GM21390 (cell line): ENCODE results near the gene ABCB11.
A peak's percentile ranks its signal among the peaks of the same experiment; 100 is the strongest.
"Not testable (repeated sequence)": the region's sequence is repeated elsewhere in the genome, so short reads cannot be mapped to it uniquely, and the experiment has no call there.

Experiments used
- ATAC-seq: cut with Tn5 transposase; IDR thresholded peaks from one replicate; pipeline ENCODE4 v1.9.1; 2021; ENCODE audit not compliant: unreplicated experiment

ABCB11 gene

DNA sequence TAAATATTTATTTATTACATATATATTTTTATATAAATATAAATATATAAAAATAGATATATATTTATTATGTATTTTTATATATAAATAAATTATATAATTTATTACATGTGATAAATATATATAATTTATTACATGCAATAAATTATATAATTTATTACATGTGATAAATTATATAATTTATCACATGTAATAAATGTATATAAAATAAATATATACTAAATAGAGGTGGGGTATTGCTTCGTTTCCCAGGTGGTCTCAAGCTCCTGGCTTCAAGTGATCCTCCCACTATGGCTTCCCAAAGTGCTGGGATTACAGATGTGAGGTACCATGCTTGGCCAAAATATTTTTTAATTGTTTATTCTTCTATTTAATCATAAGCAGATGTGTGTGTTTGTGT, 133.7 kb downstream of the ABCB11 start:
- ATAC-seq = no peak

DNA sequence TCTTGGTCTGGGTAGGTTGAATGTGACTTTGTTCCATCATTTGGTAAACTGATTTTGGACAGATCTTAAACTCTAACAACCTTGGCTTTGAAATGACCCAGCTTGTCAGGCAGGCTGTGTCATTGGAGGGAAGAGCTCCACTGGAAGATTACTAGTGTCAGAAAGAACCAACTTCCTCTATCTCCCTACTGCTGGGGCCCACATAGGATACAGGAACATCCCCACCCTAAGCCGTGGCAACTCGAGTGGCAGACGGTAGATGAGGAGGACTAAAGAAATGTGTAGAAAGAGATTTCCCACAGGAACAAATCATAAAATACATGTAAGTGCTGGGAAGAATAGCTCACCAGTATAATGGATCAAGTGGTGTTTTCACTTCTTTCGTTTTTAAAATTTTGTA, 134.3 kb downstream of the ABCB11 start:
- ATAC-seq = no peak

DNA sequence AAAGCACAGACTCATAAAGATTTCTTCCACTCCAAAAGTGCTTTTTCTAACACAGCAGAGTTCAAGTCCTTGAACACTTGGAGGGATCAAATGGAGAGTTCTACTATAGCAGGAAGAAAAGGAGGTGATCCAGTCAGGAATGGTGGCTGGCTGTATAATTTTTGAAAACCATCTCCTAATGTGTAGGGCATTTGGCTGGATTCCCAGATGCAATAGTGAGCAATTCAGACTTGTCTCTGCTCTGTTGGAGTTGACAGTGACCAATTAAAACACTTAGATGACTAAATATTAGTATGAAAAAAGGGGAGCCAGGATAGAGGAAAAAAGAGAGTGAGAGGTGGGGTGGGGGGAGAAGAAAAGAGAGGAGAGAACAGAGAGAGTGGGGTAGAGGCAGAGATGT, 135.4 kb downstream of the ABCB11 start:
- no peak for ATAC-seq

DNA sequence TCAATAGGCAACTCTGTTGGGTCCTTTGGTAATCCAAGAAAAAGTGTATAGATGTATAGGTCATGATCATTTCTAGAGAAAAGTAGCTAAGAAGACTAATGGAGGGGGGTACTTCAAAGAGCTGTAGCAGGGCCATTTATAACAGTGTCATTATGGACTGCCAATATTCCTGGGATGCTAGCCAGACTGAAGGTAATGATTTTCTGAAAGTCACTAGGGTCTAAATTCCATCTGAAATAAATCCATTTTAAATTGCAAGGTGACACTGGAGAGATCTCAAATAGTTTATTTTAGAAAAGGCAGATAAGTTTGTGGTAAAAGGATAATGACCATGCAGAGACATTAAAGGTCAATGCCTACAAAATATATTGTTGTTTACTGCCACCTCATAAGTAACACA, 136.4 kb downstream of the ABCB11 start:
- ATAC-seq = no peak

DNA sequence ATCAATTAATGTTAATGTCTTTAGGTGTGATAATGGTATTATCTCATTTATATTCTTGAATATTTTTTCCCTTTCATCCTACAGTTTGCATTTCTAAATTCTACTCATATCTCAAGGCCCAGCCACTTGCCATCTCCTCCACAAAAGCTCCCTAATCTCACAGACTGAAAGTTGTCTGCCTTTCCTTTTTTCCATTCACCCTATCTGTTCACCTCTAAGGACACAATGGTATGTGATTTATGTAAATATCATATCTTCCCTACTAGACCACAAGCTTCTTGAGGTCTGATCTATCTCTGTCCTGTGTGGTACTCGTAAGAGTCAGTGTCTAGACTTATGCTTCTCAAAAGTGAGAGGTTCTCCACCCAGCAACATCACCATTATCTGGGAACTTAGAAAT, 137.0 kb downstream of the ABCB11 start:
- no peak for ATAC-seq

DNA sequence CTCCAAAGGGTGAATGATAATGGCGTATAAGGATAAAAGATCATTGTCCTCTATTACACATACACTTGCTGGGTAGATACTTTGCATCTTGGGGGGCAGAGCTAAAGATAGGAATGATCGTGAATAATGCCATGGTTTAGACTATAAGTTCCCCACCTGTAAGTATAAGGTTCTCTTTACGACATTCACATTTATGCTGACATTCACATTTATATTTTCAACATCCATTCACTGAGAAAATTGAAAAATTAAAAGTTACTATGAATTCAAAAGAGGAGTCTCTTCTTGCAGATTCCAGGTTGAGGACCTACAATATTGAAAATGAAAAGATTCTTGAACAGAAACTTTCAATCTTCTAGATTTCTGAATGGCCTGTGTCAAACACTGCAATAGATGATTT, 138.8 kb downstream of the ABCB11 start:
- ATAC-seq = no peak

DNA sequence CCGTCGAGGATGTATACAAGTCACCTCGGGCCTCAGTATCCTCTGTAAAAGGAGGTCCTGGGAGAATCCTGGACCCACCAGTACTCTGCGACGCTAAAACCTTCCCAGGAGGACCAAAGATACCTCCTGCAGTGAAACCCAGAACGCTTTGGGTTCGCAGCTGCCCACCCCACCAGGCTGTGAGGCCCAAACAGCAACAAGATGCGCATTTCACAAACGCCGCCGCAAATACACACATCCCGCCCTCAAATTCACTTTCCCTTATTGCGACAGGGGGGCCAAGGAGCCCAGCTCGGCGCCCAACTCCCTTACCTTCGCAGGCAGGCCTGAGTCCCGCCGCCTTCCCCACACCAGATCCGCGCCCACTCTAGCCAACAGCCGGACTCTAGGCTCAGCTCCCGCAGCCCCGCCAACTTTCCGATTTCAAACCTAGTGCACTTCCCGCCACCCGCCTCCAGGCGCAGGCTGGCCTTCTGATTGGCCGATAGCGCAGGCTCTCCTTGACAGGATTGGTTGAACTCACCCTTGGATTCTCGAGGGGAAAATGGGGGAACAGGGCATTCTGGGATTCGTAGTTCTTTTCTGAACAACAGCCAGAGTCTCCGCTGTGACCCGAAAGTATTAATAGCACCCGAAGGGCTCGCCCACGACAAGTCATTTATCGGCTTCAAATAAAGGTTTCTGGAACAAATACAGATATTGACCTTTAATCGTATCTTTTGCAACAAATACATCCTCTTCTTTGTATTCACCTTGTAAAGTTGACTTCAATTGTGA, 140.9 kb downstream of the ABCB11 start, which contains the start of gene SPC25:
TSS of gene SPC25 (minus strand) at position 425 of the 777 bp plus-strand sequence. CDS start 911 bp downstream, outside the sequence.
- peak; percentile 100 for ATAC-seq

DNA sequence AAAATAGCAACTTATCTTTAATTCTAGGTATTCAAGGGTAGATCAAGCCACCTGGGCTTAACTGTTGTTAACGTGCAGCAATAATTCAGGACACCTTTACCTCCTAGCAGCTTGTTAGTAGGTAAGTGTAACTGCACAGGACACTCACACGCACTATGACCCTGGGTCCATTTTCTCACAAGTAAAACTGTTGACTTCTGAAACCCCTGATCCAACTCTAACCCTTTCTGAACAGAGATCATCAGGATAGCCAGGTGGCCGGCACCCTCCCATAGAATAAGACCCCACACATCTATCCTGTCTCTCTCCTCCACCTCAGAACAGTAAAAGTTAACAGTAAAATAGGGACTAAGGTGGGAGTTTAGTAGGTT, 141.5 kb downstream of the ABCB11 start:
- no peak for ATAC-seq

DNA sequence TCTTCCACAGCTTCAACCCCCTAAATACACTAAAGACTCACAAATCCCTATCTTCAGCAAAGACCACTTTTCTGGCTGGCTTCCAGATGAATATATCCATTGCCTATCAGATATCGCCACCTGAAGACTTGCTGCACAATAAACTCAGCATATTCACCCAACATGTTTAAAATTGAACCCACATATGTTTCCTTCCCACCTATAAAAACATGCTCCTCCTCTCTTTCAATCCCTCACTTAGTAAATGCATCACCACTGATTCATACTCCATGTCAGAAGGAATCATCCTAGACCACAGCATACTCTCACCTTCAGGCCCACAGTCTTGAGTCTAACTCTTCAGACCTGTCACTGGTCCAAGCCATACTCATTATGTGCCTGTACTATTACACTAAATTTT, 146.1 kb downstream of the ABCB11 start:
- no peak for ATAC-seq

DNA sequence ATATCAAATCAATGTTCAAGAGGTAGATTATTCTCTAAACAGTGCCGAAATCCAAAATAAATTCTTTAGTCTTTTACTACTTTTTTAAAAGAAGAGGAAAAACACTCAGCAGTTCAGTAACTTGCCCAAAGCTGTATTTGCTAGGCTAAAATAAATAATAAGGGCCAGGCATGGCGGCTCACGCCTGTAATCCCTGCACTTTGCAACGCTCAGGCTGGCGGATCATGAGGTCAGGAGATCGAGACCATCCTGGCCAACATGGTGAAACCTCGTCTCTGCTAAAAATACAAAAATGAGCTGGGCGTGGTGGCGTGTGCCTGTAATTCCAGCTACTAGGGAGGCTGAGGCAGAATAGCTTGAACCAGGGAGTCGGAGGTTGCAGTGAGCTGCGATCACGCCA, 149.0 kb downstream of the ABCB11 start:
- ATAC-seq = not testable (repeated sequence)

DNA sequence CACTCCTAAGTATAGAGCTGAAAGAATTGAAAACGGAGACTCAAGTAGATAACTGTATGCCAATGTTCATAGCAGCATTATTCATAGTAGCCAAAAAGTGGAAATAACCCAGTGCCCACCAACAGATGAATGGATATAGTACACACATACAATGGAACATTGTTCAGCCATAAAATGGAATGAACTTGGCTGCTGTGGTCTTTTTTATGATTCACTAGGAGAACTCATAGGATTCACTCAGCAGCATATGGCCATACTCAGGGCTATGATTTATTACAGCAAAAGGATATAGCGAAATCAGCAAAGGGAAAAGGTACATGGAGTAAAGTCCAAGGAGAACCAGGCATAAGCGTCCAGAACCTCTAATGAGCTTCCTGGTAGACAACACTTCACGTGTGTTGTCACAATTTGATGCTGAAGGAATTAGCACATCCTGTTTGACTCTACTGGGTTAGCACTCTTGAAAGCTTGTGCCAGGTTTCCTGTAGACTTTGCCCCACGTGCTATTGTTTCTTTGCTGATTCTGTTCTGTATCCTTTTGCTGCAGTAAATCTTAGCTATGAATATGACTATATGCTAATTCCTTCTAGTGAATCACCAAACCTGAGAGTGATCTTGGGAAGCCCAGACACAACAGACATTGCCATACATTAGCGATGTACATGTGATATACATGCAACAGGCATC, 156.6 kb downstream of the ABCB11 start:
- ATAC-seq = no peak

DNA sequence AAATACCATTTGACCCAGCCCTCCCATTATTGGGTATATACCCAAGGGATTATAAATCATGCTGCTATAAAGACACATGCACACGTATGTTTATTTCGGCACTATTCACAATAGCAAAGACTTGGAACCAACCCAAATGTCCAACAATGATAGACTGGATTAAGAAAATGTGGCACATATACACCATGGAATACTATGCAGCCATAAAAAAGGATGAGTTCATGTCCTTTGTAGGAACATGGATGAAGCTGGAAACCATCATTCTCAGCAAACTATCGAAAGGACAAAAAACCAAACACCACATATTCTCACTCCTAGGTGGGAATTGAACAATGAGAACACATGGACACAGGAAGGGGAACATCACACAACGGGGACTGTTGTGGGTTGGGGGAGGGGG, 160.3 kb downstream of the ABCB11 start:
- ATAC-seq = not testable (repeated sequence)
